Transverse colon (tissue), 3 donors: ENCODE data around the gene FAM20A.

Experiments used
- CTCF ChIP-seq, 5 experiments: fragments of 200-600 bp in 3 of 5; fragments of 450-650 bp in 2 of 5; sonication (generic) in 3 of 5; IDR thresholded peaks; 1 replicate in 2 of 5; 2 replicates in 3 of 5; pipeline ENCODE4 v1.5.1; 2016 to 2017; ENCODE audit warnings: antibody characterized with exemption in 5 of 5, inconsistent platforms in 3 of 5, mild to moderate bottlenecking in 2 of 5, moderate library complexity in 1 of 5
- EP300 ChIP-seq: sonication (generic); formaldehyde crosslinking; IDR thresholded peaks from one replicate; pipeline ENCODE4 v1.6.1; 2017; ENCODE audit warnings: antibody characterized with exemption, low read depth

GRCh38 chr17:68622423-68622822 lies 21.3 kb upstream of the FAM20A start:
- no peak for TF ChIP-seq CTCF (IDR thresholded peaks at IDR 0.05)
- TF ChIP-seq EP300 = no peak
